Stimulated activated CD8-positive, alpha-beta memory T cell treated with anti-CD3 and anti-CD28 coated beads, Interleukin-7, amount 100 ng/mL, for 1 hour (primary cell): ENCODE results near the gene MYL9.
"Not testable (repeated sequence)": the region's sequence is repeated elsewhere in the genome, so short reads cannot be mapped to it uniquely, and the experiment has no call there.

ENCODE experiments used
- DNase-seq, 2 donors: peaks; one replicate each; pipeline ENCODE4 v3.0.0-alpha.2; 2020; ENCODE audit warnings: low read depth in 2 of 2

MYL9 gene

DNA sequence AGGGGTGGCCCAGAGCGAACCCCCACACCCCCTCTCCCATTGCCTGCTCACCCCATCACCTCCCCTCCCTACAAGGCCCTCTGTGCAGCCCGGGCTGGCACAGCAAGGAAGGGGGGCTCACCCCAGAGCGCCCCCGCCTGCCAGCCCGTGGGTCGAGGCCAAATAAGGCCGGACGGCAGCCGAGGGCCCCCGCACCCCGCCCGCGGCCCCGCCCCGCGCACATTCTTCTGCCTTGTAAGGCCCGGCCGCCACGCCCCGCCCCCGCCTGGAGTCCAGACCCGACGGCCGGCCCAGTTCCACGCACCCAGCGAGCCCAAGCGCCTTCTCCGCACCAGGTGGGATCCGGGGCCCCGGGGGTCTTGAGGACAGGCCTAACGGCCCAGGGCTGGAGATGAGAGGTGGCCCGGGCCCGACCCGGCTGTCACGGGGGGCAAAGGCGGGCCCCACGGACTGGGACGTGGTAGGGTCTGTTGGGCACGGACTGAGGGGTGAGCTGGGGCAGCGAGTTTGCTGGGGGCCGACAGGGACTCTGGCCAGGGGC lies at the start of gene MYL9:
Gene MYL9 (plus strand): TSS at position 293 of the 541 bp plus-strand sequence. CDS start 3,366 bp downstream, outside the sequence.
- DNase-seq = no peak

DNA sequence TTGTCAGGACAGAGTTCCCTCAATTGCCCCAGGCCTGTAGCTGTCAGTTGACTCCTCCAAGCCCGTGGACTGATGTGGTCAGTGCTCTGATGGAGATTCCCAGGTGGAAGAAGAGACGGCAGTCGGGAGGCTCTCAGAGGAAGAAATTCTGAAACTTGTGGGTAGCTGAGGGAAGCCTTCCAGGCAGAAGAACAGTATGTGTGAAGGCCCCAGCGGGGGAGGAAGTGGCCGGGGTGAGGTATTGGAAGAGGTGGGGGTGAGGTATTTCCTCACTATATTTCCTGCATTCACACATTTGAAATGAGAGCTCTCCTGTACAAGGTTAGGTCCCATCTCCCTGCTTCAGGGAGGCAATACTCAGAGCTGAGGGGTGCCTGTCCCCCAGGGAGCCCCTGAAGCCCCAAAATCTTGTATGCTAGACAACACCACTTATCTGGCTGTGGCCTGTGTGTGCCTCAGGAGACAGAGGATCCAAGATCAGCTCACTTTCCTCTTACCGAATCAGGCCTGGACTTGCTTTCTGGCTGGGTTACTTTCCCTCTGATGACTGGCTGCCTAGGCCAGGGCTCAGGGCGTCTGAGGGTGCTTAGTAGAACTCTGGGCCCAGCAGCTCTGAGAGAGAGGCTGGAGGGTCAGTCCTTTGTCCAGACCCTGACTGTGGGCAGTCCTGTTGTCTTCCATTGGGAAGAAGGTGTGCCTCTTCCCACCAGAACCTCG lies 49.3 kb upstream of the MYL9 start:
- peak; percentile 22 to 23 for DNase-seq

DNA sequence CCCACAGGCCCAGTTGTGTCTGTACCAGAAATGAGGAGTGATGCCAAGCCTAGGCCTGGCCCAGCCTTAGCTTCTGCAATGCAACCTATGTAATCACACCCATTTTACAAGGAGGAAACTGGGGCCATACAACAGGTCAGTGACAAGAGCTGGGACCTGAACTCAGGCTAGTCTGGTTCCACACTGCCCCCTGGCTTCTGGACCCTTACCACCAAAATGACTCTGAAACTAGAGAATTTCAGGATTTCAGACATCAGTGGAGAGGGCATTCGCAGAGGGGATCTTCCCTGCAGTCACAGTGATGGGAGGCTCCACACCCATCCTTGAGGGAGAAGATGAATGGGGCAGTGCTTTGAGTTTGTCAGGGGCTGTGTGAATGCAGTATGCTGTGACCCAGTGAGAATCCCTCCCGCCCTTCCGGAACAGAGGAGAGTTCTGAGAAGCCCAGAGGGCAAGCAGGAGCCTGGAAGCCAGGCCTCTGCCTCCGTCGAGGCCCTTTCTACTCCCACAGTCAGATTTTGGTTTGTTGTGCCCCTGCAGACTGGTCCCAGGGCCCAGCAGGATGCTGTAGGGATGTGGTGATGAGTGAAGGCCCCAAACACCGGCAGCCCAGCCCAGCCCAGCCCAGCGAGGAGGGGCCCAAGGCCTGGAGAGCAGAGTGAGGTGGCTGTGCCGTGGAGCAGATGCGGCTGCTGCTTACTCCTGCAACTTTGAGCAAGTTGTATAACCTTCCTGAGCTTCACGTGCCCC lies 48.1 kb upstream of the MYL9 start:
- DNase-seq = no peak

DNA sequence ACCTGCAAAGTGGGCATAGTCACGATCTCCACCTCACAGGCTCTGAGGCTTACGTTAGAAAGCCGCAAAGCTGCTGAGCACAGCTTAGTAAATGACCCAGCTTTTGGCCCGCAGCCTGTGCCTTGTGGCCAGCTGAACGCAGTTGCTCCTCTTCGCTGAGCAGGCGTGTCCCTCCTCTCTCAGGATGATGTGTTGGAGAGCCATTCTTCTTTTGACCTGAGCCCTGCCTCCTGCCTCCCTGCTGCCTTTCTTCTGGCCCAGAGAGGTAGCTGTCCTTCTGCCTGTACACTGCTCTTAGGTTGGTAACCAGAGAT lies 47.6 kb upstream of the MYL9 start:
- DNase-seq = no peak

DNA sequence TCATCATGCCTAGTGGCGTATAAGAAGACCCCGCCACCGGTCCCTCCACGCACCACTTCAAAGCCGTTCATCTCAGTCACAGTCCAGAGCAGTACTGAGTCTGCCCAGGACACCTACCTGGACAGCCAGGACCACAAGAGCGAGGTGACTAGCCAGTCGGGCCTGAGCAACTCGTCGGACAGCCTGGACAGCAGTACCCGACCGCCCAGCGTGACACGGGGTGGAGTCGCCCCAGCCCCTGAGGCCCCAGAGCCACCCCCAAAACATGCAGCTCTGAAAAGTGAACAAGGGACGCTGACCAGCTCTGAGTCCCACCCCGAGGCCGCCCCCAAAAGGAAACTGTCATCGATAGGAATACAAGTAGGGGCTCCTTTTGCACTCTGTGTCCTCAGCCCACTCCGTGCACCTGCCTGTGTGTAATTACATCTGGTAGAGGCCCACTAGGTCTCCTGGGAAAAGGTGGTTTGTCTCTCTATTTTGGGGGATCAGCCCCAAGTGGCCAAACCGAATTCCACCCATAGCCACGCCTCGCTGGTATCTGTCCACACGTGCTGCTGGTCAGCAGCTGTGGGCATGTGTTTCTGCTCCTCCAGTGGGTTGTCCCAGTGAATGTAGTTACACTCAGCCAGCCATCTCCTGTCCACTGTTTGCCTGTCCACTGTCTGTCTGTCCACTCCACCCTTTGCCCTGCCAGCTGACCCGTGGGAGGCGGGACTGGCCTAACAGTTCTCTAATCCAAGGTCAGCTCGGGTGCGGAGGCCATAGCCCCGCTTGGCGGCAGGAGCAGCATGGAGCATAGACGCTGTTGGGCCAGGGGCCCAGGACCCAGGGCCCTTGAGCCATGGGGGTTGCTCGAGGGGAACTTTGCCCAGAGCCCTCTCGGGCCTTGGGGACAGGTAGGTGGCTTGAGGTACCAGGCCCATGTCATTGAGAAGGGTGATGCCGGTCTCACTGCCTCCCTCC lies 44.3 kb upstream of the MYL9 start:
- DNase-seq = no peak

DNA sequence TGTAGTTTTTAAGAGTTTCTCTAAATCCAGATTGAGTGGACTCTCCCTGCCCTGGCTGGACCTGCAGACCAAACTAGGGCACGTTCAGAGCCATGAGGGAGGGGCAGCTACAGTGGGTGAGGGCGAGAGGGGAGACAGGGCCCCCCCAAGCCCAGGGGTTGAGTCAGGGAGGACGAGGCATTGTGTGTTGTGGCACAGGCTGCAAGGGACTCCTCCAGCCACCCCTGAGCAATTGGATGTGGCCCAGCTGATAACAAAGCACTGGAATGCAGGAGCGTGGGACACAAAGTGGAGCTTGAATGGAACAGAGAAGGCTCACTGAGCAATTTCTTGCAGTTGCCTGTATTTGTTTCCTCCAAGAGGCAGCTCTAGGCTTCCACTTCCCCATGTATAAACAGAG lies 43.5 kb upstream of the MYL9 start:
- no peak for DNase-seq

DNA sequence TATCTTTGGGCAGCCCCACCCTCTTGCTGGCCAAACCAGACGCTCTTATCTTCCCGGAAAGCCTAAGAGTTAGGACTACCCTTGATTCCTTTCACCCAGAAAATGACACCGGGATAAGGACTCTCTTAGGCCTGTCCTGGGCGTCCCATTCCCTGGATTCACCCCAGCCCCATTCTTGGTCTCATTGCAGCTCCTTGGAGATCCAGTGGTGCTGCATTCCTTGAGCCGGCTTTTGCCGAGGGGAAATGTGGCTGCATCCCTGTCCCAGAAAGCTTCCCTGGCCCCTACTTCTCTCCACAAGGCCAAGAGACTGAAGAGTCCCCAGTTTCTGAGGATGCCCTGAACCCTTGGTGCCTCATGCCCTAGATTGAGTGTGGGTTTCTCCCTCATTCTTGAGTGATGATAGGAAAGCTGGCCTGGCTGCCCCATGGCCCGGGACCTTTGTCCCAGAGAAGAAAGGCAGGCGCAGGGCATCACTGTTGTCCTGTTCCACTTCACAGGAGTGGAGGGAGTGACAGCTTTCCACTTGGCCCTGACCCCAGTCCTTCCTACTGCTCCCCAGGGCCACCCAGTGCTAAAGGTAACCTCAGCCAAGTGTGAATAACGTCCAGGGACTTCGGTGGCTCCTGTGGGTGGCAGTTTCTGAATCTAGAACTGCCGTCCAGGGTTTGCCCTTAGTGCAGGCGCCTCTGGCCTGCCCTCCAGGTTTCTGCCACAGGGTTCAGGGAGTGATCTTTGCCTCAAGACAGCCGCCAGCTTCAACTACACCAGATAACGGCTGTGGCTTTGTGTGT lies 42.7 kb upstream of the MYL9 start:
- DNase-seq = no peak

DNA sequence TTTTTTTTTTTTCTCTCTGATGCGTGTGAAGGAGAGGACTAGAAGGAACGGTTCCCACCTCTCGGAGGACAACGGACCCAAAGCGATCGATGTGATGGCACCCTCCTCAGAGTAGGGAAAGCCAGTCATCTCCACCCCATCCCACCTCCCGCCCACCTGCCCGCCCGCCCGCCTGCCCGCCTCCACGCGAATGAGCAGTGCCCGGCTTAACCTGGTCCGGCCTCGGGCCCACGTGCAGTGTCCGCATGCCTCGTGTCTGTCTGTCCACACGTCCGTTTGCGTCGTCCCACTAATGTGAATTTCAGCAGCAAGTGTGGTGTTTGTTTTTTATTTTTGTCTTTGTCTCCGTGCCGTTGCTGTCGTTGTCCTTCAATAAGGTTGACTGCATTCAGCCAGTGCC lies 42.1 kb upstream of the MYL9 start:
- DNase-seq = no peak

DNA sequence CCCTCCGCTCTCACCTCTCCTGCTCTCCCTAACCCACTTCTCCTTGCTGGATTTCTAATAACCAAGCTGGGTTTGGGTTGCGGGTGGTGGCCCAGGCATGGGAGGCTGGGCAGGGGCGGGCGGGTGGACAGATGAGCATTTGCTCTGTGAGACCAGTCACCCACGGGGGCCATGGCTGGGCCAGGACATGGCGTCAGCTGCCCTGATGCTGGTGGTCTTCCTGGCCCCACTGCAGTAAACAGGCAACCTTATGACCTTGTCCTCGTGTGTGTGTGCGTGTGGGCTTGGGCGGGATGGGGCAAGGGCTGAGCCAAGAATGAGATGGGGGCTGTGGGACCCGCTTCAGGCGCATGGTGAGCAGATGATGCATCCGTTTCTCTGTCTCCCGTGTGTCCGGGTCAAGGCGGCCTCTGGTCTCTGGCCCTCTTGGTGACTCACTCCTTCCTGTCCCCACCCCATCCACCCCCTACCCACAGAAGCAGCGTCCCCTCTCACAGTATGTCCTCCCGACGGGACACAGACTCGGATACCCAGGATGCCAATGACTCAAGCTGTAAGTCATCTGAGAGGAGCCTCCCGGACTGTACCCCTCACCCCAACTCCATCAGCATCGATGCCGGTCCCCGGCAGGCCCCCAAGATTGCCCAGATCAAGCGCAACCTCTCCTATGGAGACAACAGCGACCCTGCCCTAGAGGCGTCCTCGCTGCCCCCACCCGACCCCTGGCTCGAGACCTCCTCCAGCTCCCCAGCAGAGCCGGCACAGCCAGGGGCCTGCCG lies 41.4 kb upstream of the MYL9 start:
- no peak for DNase-seq

DNA sequence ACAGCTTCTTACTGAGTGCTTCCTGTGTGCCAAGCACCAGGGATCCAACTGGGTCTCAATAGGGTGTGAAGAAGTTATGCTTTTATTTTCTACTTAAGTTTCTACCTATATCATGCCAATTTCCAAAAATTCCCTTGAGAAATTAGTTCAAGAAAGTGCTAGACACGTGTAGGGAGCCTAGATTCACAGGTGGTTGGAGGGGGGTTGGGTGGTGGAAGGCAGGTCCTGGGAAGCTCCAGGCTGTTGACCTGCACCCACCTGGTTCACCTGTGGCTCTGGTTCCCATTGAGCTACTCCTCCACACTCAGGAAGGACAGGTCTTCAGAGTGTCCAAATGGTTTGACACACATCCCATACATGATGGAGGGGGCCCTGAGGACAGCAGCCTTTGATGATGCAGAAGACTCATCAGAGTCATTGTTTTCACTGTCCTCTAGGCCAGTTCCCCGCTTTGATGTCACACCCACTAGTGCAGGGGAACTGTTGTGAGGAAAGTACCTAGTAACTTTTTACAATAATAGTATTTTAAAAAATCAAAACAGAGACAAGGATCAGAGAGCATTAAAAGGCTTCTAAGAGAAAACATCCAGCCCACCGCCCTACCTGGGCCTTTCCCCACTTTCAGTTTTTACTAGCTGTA lies 39.8 kb upstream of the MYL9 start:
- no peak for DNase-seq

DNA sequence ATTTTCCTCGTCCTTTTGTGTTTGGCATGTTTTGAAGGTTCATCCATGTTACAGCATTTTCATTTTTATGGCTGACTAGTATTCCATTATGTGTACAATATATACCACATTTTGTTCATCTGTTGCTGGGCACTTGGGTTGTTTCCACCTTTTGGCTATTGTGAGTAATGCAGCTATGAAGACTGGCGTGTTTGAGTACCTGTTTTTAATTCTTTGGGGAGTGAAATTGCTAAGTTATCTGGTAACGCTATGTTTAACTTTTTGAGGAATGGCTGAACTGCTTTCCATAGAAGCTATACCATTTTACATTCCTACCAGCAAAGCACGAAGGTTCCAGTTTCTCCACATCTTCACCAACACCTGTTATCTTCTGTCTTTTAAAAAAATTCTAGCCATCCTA lies 37.0 kb upstream of the MYL9 start:
- DNase-seq = no peak

DNA sequence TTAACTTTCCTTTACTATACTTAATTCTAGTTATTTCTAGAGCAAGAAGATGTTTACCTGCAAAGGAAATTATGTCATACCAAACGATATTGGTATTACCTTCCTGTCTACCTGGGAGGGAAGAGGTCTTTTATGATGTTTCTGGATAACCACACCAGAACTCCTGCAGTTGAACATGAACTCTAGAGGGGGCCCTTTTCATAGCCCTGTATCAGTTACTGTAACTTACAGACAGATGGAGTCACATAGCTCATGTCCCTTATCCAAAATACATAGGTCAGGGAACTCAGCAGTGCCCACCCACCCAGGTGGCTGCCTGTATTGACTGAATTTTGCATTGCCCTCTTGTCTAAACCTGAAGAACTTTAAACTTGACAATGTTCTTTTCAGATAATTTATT lies 35.1 kb upstream of the MYL9 start:
- no peak for DNase-seq

DNA sequence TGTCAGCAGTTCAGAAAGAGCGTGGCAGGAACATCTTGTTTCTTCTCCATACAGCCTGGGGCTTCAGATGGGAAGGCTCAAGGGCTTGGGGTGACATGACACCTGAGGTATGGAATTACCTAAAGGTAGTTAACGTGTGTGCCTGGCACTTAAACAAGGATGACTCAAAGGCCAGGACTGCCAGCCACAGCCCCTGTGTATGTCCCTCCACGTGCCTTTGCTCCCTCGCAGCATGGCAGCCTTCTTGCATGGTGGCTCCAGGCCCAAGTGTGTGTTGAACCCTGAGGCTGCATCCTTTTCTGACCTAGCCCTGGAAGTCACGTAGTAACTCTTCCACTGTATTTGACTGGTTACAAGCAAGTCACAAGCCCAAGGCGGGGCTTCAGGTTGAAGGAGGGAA lies 33.6 kb upstream of the MYL9 start:
- DNase-seq = no peak

DNA sequence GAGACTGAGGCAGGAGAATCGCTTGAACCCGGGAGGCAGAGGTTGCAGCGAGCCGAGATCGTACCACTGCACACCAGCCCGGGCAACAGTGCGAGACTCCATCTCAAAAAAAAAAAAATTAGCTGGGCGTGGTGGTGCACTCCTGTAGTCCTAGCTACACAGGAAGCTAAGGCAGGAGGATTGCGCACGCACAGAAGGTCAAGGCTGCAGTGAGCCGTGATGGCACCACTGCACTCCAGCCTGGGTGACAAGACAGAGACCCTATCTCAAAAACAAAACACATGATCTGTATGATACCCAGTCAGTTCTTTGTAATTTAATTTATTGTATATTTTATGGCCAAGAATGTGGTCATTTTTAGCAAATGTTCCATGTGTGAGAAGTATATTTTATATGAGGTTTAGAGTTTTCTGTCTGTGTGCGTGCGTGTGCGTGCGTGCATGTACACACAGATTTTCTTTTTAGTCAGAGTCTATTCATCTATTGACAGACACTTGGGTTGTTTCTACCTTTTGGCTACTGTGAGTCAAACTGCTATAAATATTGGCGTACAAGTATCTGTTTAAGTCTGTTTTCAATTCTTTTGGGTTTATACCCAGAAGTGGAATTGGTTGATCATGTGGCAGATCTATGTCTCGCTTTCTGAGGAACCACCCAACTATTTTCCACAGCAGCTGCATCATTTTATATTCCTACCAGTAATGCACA lies 22.2 kb upstream of the MYL9 start:
- DNase-seq = no peak

DNA sequence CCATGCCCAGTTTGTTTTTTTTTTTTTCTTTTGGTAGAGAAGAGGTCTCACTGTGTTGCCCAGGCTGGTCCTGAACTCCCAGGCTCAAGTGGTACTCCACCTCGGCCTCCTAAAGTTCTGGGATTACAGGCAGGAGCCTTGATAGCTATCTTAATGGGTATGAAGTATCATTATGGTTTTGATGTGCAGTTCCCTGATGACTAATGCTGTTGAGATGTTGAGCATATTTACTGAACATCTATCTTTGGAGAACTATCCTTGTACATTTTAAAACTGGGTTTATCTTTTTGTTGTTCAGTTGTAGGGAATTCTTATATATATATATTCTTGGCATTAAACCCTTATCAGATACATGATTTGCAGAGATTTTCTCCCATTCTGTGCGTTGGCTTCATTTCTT lies 21.4 kb upstream of the MYL9 start:
- no peak for DNase-seq

DNA sequence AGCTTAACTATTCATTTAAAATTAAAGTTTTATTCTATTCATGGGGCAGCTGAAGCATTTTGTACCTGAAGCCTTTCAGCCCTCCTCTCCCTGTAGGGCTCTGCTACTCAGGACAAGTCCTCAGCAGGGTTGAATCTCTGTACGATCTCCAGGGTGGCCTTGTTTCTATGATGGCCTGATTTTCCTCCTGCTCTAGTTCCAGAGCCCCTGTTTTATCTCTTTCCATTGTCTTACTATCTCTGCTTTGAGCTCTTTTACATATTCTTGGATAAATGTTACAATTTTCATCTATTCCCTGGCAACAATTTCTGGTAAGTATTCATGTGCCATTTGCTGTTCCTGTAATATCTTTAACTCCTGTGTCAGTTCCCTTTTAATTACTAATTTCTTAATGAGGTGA lies 19.8 kb upstream of the MYL9 start:
- no peak for DNase-seq

DNA sequence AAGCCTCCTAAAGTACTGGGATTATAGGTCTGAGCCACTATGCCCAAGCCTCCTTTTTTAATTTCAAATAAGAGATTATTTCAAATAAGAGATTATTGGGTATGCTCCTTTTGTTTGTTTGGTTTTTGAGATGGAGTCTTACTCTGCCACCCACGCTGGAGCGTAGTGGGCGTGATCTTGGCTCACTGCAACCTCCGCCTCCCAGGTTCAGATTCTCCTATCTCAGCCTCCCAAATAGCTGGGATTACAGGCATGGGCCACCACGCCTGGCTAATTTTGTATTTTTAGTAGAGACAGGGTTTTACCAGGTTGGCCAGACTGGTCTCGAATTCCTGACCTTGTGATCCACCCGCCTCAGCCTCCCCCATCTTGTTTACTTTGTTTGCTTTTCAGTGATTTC lies 18.9 kb upstream of the MYL9 start:
- DNase-seq = not testable (repeated sequence)

DNA sequence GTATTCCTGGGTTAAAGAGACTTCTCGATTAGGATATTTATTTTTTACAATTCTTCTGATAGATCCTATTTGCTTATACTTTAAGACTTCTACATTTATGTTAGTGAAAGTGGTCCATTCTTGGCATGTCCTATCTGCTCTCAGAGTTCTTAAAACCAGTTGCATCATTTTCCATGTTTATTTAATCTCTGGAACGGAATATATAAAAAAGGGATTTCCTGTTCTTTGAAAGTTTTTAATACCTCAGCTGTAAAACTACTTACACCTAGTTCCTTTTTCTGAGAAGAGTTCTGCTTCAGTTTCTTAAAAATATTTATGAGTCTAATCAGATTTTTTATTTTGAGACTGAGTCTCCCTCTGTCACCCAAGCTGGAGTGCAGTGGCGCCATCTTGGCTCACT lies 18.0 kb upstream of the MYL9 start:
- DNase-seq = no peak

DNA sequence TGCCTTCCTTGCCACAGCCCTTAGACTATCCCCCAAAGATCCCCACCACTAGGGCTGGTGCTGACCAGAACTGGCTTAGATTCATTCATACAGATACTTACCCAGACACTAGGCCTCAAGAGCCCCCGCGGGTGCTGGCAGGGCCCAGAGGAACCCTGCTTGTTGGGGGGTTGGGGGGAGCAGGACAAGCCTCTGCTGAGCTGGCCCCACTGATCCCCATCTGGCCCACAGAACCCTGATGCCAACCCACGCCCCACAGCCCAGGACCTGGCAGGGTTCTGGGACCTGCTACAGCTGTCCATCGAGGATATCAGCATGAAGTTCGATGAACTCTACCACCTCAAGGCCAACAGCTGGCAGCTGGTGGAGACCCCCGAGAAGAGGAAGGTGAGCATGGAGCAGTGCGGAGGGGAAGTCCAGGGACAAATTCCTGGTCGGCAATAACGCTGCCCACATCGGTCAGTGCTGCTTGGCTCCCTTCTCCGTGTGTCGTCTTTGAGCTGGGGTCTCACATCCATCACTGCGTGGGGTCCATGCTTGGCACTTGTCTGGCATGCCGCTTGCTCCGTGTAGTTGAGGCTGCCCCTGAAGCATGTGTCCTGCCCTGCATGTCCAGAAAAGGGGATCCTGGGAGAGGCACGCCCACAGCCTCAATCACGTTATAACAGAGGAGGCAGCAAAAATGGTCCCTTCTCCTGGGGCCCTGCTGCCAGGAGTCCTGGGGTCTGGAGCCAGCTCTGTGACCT lies 15.5 kb upstream of the MYL9 start:
- no peak for DNase-seq
